Central memory CD4-positive, alpha-beta T cell (primary cell): ENCODE data around the gene MRPL27.

Source experiments
- DNase-seq: peaks from one replicate; pipeline ENCODE4 v3.0.0; 2022

MRPL27 gene

DNA sequence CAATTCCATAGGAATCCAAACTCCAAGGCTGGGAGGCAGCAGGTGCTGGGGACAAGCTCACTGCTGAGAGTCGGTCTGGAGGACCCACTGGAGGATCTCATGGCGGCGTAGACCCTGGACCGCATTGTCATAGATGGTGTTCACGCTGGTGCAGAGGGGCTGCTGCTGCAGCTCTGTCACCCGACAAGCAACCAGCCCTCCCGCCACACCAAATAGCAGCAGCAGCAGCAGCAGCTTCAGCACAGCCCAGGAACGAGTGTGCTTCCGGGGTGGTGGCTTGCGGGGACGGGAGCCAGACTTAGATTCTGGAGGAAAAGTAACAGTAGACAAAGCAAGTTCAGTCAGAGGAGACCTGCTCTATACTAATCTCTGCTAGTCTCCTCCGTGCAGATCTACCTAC is 9.9 kb upstream of the MRPL27 start:
- no peak for DNase-seq

DNA sequence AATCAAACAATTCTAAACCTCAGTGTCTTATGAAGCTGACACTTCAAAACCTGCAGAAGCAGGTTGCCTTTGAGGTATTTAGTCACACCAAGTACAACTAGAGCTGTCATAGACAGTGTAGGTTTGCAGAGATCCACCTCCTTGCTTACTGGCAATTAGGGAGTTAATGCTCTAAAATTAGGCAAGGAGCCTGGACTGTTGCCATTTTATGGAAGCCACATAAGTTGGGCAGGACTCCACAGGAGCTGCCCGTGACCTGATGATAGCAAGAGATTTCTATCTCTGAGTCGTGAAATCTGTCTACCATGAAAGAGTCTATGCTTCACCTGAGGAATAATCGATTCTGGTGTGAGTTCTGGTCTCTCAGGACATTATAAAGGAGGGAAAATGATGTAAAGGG is 8.9 kb upstream of the MRPL27 start:
- DNase-seq = no peak

- DNase-seq = no peak
Measured at GRCh38 chr17:50381260-50381815, 8.4 kb upstream of the MRPL27 start.

GRCh38 chr17:50380369-50381259 is 7.6 kb upstream of the MRPL27 start:
- DNase-seq = no peak

- DNase-seq = no peak
Measured at GRCh38 chr17:50379351-50380132, 6.6 kb upstream of the MRPL27 start.

DNA sequence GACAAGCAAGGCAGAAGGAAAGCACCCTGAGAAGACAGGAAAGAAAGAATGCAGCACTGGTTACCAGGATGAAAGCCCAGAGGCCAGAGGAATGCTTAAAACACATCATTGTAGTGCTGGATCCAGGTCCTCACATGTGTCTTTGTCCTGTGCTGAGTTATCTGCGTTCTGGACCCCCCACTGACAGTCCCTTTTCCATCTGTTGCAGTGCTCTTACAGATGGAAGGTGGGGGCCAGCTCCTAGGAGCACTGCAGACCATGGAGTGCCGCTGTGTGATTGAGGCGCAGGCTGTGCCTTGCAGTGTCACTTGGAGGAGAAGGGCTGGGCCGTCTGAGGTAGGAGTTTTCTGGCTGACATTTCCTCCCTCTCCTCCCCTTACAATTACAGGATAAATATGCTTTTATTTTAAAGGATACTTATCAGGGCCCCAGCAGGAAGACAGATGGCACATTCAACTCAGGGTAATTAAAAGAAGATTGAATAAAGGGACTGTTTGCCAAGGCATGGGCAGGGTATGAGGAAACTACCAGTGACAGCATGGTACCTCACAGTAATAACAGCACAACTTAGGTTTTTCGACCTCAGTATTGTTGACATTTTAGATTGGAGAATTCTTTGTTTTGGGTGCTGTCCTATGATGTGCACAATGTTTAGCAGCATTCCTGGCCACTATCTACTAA is 3.0 kb upstream of the MRPL27 start:
- no peak for DNase-seq

- no peak for DNase-seq
Measured at GRCh38 chr17:50373705-50374104, 721 bp upstream of the MRPL27 start.

GRCh38 chr17:50372222-50372757 is 694 bp downstream of the MRPL27 start:
- DNase-seq = no peak

- DNase-seq = no peak
Measured at GRCh38 chr17:50371526-50371925, 1.5 kb downstream of the MRPL27 start.

- DNase-seq = no peak
Measured at GRCh38 chr17:50370052-50370451, 2.9 kb downstream of the MRPL27 start.

GRCh38 chr17:50367401-50367800 is 5.6 kb downstream of the MRPL27 start:
- DNase-seq = no peak

DNA sequence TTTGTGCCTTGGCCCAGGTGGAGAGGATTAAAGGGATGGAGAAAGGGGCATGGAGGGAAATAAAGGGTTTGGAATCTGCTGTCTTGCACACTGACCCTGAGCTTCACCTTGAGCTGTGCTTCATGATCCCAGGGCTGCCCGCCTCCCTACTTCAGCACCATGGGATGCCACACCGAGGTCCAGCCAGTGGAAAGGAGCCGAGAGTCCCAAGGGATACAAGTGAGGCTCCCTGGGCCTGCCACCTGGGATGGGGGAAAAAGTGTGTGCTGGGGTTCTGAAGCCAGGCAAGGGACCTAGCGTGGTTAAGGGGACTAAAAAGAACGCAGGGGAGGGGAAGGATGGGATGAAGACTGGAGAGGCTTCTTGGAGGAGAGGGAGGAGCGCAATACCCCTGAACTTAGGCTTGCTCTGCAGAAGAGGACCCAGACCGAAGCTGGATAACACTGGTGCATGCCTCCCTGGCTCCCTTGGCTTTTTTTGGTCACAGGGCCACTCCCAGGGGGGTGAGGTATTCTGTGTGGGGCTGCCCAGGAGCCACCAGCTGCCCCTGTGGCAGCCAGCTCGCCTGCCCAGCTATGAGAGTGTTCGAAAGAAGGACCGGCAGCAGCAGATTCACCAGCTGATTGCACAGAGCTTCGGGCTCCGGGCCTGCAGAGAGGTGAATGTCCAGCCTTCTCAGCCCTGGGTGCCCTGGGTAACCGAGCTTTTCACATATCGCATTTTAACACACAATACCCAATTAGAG is 7.2 kb downstream of the MRPL27 start:
- DNase-seq = no peak

DNA sequence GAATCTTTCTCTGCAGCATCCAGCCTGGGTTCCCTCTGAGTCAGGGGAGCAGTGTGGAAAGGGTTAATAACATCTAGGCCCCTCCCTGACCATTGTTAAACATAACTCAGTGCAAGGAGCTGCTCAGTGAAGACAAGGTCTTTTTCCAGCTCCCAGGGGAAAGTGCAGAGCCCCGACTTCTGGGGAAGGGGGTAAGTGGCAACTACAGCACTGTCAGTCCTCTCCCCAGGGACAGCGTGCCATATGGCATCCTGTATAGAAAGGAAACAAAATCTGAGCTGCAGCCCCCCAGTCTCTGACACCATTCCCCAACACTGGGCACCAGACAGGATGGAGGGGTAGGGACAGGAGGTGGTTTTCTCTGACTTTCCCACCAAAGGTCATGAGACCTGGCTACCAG is 7.8 kb downstream of the MRPL27 start:
- no peak for DNase-seq

- DNase-seq = no peak
Measured at GRCh38 chr17:50364715-50365114, 8.3 kb downstream of the MRPL27 start.

GRCh38 chr17:50364061-50364458 is 8.9 kb downstream of the MRPL27 start:
- DNase-seq = no peak

DNA sequence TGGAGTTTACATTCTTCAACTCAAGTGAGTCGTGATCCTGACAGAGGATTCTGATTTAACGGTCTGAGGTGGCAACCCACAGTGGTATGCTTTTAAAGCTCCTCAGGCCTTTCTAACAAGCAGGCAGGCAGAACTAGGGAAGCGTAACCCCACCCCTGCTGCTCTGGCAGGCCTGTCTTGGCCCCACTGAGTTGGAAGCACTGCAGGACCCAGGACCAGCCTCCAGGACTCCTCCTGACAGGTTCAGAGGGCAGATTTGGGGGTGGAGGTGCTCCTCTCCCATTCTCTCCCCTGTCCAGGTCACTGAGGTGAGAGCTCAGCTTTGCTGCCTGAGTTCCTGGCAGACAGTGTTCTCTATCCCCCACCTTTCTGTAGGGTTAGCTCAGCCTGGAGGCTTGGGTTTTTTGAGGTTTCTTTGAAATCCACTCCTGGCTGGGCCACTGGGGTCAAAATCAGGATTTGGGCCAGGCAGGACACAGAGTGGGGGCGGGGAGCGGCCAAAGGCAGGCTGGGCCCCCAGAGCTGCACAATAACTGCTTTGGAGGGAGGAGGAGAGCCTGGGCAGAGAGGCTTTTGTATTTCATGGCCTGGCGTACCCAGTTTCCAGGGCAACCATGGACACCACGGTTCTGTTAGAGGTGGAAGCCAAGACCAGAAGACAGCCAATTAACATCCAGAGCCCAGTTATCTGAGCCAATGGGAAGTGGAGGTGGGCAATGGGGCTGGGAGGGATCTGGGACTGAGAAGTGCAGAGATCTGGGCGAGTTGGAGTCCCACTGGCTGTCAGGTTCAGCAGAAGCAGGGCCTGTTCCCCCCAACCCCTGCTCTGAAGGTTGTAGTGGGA is 9.5 kb downstream of the MRPL27 start:
- DNase-seq = no peak

DNA sequence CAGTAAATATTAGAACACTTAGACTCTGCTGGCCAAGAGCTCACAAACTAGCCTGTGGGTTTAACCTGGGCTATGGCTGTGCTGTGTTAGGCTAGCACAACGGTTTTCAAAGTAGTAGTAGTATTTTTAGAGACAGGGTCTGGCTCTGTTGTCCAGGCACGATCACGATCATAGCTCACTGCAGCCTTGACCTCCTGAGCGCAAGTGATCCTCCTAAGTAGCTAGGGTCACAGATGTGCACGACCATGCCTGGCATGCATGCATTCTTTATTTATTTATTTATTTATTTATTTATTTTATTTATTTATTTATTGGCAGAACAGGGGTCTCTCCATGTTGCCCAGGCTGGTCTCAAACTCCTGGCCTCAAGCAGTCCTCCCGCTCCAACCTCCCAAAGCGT is 10.3 kb downstream of the MRPL27 start:
- DNase-seq = no peak

DNA sequence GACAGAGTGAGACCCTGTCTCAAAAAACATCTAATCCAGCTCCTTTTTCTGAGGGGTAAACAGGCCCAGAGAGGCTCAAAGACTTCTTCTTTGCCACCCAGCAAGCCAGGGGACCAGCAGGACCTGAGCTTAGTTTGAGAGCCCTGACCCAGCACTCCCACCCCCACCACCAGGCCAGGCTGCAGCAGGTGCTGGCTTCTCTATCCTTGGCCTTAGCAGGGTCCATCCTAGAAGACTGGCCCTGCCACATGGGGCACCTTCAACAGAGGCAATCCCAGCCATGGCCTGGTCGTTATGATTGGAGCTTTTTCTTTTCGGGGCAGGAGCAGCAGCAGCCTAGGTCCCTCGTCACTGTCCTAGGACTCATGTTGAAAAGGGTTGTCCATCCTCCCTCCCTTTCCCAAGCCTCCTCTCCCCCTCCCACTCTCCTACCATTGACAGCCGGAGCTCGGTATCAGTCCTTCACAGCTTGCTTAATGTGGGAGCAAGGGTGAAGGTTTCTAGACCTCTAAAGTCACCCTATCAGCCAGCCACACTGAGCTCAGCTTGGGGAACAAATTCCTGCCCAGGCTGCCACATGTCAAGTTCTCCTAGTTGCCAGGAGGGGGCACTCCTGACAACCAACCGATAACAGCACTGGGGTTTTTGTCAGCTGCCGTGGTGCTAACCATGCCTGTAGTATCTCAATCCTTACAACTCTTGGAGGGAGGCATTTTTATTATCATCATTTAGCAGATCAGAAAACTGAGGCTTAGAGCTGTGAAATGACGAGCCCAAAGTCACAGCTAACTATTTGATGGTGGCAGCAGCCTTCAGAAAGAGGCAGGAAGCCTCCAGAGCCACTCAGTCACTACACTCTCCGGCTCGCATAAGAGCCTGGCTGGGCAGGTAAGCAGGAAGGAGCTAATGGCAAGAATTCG is 11.2 kb downstream of the MRPL27 start:
- peak; percentile 46 for DNase-seq

DNA sequence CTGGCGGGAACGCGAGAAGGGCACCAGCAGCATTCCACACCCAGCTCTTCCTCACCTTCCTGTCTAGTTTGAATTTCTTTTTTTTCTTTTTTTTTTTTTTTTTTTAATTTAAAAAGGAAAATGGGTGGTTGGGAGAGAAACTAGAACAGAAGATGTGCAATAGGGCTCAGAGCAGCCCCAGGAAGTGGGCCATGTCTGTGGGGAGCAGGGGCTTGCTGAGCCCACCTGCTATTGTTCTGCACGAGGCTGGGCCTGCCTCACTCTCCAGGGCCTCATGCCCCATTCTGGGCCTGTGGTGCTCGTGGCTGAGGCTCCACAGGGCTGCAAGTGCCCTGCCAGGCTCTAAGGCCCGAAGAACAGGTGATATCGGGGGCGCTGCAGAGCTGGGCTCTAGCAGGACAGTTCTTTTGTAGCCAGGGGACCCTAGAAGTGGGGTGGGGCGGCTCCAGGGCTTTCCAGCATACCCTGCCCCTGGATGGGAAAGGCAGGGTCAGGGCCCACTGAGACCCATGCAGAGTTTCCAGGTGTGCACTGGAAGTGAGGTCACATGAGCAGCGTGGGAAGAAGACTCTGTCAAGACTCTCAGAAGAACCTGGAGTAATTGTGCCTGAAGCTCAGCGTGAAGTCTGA is 12.4 kb downstream of the MRPL27 start:
- no peak for DNase-seq
